GM23338 (cell line): Measurements from ENCODE around the gene GLMP.

Experiments
- CREB1 ChIP-seq: fragments of 250-450 bp; sonication (Bioruptor Pico); IDR thresholded peaks from 2 replicates; pipeline ENCODE4 v1.5.0; 2020; ENCODE audit warnings: low read depth, mild to moderate bottlenecking, moderate library complexity
- CTCF ChIP-seq, 2 experiments: fragments of 200-600 bp in 1 of 2; sonication (generic) in 1 of 2; conservative IDR thresholded peaks; 2 replicates each; pipeline versions ENCODE4 v1.5.1 to v1.6.1; 2016 to 2017; ENCODE audit warnings: antibody characterized with exemption in 2 of 2, low read depth in 2 of 2, mild to moderate bottlenecking in 2 of 2, moderate library complexity in 1 of 2
- ETS1 ChIP-seq: IDR thresholded peaks from 2 replicates; pipeline ENCODE4 v1.6.1; 2016; ENCODE audit warnings: antibody characterized with exemption
- EZH2 ChIP-seq: fragments of 200-600 bp; sonication (generic); IDR thresholded peaks from one replicate; pipeline ENCODE4 v1.8.0; 2017; ENCODE audit warnings: antibody characterized with exemption, mild to moderate bottlenecking, low read depth; ENCODE audit not compliant: unreplicated experiment
- EZH2phosphoT487 ChIP-seq: fragments of 200-600 bp; sonication (generic); IDR thresholded peaks from one replicate; pipeline ENCODE4 v1.8.1; 2018; ENCODE audit warnings: antibody characterized with exemption; ENCODE audit not compliant: unreplicated experiment
- POLR2AphosphoS5 ChIP-seq: IDR thresholded peaks from 2 replicates; pipeline ENCODE4 v1.6.1; 2016; ENCODE audit warnings: antibody characterized with exemption, low read depth
- STAT1 ChIP-seq: IDR thresholded peaks from one replicate; pipeline ENCODE4 v1.6.1; 2016; ENCODE audit warnings: antibody characterized with exemption; ENCODE audit not compliant: unreplicated experiment
- ZNF114 ChIP-seq: fragments of 250-450 bp; sonication (Bioruptor Pico); IDR thresholded peaks from 2 replicates; pipeline ENCODE4 v1.5.0; 2020; ENCODE audit warnings: mild to moderate bottlenecking, moderate library complexity
- ZNF331 ChIP-seq: fragments of 250-450 bp; sonication (Bioruptor Pico); IDR thresholded peaks from 2 replicates; pipeline ENCODE4 v1.5.0; 2020; ENCODE audit warnings: low read depth, mild to moderate bottlenecking, moderate library complexity
- TF ChIP-seq, protein P1 (sequence below): IDR thresholded peaks from one replicate; pipeline ENCODE4 v1.6.1; 2018; ENCODE audit warnings: antibody characterized with exemption; ENCODE audit not compliant: unreplicated experiment

- TF ChIP-seq CTCF (conservative IDR thresholded peaks at IDR 0.05; ENCODE audit: low read depth in 2 of 2) (no peak), EZH2 (no peak), POLR2AphosphoS5 (no peak), CREB1 (CRISPR knock-in tag) (no peak), STAT1 (no peak), EZH2phosphoT487 (no peak), ZNF114 (CRISPR knock-in tag) (no peak), ETS1 (no peak), ZNF331 (CRISPR knock-in tag) (no peak)
- TF ChIP-seq, protein P1, sequence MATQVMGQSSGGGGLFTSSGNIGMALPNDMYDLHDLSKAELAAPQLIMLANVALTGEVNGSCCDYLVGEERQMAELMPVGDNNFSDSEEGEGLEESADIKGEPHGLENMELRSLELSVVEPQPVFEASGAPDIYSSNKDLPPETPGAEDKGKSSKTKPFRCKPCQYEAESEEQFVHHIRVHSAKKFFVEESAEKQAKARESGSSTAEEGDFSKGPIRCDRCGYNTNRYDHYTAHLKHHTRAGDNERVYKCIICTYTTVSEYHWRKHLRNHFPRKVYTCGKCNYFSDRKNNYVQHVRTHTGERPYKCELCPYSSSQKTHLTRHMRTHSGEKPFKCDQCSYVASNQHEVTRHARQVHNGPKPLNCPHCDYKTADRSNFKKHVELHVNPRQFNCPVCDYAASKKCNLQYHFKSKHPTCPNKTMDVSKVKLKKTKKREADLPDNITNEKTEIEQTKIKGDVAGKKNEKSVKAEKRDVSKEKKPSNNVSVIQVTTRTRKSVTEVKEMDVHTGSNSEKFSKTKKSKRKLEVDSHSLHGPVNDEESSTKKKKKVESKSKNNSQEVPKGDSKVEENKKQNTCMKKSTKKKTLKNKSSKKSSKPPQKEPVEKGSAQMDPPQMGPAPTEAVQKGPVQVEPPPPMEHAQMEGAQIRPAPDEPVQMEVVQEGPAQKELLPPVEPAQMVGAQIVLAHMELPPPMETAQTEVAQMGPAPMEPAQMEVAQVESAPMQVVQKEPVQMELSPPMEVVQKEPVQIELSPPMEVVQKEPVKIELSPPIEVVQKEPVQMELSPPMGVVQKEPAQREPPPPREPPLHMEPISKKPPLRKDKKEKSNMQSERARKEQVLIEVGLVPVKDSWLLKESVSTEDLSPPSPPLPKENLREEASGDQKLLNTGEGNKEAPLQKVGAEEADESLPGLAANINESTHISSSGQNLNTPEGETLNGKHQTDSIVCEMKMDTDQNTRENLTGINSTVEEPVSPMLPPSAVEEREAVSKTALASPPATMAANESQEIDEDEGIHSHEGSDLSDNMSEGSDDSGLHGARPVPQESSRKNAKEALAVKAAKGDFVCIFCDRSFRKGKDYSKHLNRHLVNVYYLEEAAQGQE = no peak
Observed at GRCh38 chr1:156303241-156303640, 7.8 kb upstream of the GLMP start.
